Transverse colon (tissue), 4 donors: ENCODE results near the gene PLD6. TPM values are rescaled to one million over a fixed set of nuclear protein-coding genes. Genes with fewer than 3 reads are reported as not detected.

Source experiments
- DNase-seq: peaks from one replicate; pipeline ENCODE4 v3.0.0-alpha.2; 2019
- H3K27ac ChIP-seq, 4 donors: fragments of 200-600 bp; sonication (generic); 2 replicates each; pipeline ENCODE4 v1.5.1; 2016 to 2018; ENCODE audit warnings: inconsistent platforms in 4 of 4
- H3K27me3 ChIP-seq: fragments of 200-600 bp; sonication (generic); 2 replicates; pipeline ENCODE4 v1.5.1; 2017; ENCODE audit warnings: inconsistent platforms
- H3K36me3 ChIP-seq, 4 donors: fragments of 200-600 bp; sonication (generic); 2 replicates each; pipeline ENCODE4 v1.5.1; 2017 to 2019; ENCODE audit warnings: inconsistent platforms in 4 of 4
- H3K4me1 ChIP-seq, 4 donors: fragments of 200-600 bp; sonication (generic); 2 replicates each; pipeline ENCODE4 v1.5.1; 2017 to 2020; ENCODE audit warnings: inconsistent platforms in 4 of 4
- H3K4me3 ChIP-seq, 4 donors: fragments of 200-600 bp; sonication (generic); 1 replicate in 1 of 4; 2 replicates in 3 of 4; pipeline versions ENCODE4 v1.5.1 to v1.6.1; 2017 to 2019; ENCODE audit warnings: inconsistent platforms in 4 of 4
- H3K9me3 ChIP-seq, 2 donors: fragments of 200-600 bp; sonication (generic); 2 replicates each; pipeline ENCODE4 v1.5.1; 2017 to 2019; ENCODE audit warnings: inconsistent platforms in 2 of 2
- EP300 ChIP-seq: sonication (generic); formaldehyde crosslinking; IDR thresholded peaks from one replicate; pipeline ENCODE4 v1.6.1; 2017; ENCODE audit warnings: antibody characterized with exemption, low read depth
- POLR2A ChIP-seq: fragments of 450-650 bp; IDR thresholded peaks from one replicate; pipeline ENCODE4 v1.6.1; 2016; ENCODE audit warnings: antibody characterized with exemption, mild to moderate bottlenecking, moderate library complexity
- POLR2AphosphoS5 ChIP-seq, 3 donors: sonication (generic); formaldehyde crosslinking; IDR thresholded peaks; one replicate each; pipeline ENCODE4 v1.6.1; 2016; ENCODE audit warnings: antibody characterized with exemption in 3 of 3
- WGBS, 2 donors: methylation state at CpG; one replicate each; pipeline ENCODE4 v1.1.5; 2018; ENCODE audit warnings: low coverage in 1 of 2; 5-methylcytosine and 5-hydroxymethylcytosine counted together
- in situ Hi-C, 4 donors: fragments of 200-750 bp; cut with MboI; loops; one replicate each; pipeline versions ENCODE4 v1.15.0 to v1.15.1; 2017; ENCODE audit warnings: low sequenced_read_pairs in 3 of 4, low pct_ligation_motif_present in 1 of 4, low pct_unique_long_range_greater_than_20kb in 1 of 4
- intact Hi-C: fragments of 100-400 bp; cut with DNase I; formaldehyde crosslinking; loops from one replicate; pipeline ENCODE4 v1.15.1; 2023; ENCODE audit warnings: low total_unique reads
- total RNA-seq, 4 donors: library from RNA; depleted of rRNA; stranded (reverse); fragments of >200 nt; gene quantifications; one replicate each; pipeline ENCODE4 v1.1.0, GENCODE V29; 2016
- TF ChIP-seq, protein P1 (sequence below), 5 experiments: fragments of 200-600 bp in 3 of 5; fragments of 450-650 bp in 2 of 5; sonication (generic) in 3 of 5; IDR thresholded peaks; 1 replicate in 2 of 5; 2 replicates in 3 of 5; pipeline ENCODE4 v1.5.1; 2016 to 2017; ENCODE audit warnings: antibody characterized with exemption in 5 of 5, inconsistent platforms in 3 of 5, mild to moderate bottlenecking in 2 of 5, moderate library complexity in 1 of 5

Gene PLD6
- total RNA-seq, 4 donors from 2014 or later = 0.75 to 3.2 (median 1.4) TPM; not detected in 1

DNA sequence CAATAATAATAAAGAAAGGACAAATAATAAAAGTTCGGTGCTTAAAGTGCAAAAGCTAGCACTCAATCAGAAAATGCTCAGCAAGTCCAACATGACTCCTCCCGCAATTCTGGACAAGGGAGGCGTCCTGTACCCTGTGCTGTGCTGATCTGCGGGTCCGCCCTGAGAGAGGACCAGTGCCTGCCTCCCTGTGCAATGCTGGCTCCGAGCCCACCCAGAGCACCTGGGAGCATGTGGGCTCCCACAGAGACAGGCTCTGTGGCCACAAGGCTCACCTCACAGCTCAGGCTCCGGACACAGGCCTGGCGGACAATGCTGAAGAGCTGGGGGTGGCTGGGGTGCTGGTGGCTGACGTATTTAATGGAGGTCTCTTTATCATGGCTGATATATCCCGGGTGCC, 19.8 kb upstream of the PLD6 start:
- no peak for DNase-seq
- H3K9me3 ChIP-seq = no peaks in the 10 kb centered on the region
- no peaks in the 10 kb centered on the region for H3K4me1 ChIP-seq
- H3K4me3 ChIP-seq = no peak overlapping the region
- peaks cover 0 to 96% (median 39%) of the 10 kb centered on the region in 4 donors for H3K36me3 ChIP-seq
- no peaks in the 10 kb centered on the region for H3K27me3 ChIP-seq
- 93% methylated on average over 10 of the region's 10 CpGs; no CpG with 5 or more reads in 1 of the 2 donors for WGBS, 2 donors
- TF ChIP-seq, protein P1, sequence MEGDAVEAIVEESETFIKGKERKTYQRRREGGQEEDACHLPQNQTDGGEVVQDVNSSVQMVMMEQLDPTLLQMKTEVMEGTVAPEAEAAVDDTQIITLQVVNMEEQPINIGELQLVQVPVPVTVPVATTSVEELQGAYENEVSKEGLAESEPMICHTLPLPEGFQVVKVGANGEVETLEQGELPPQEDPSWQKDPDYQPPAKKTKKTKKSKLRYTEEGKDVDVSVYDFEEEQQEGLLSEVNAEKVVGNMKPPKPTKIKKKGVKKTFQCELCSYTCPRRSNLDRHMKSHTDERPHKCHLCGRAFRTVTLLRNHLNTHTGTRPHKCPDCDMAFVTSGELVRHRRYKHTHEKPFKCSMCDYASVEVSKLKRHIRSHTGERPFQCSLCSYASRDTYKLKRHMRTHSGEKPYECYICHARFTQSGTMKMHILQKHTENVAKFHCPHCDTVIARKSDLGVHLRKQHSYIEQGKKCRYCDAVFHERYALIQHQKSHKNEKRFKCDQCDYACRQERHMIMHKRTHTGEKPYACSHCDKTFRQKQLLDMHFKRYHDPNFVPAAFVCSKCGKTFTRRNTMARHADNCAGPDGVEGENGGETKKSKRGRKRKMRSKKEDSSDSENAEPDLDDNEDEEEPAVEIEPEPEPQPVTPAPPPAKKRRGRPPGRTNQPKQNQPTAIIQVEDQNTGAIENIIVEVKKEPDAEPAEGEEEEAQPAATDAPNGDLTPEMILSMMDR (IDR thresholded peaks at IDR 0.05) = no peak
- no peak for TF ChIP-seq EP300
- no peak overlapping the region for H3K27ac ChIP-seq
- intact Hi-C loops = no loop called here
- in situ Hi-C loops = no loop called here

DNA sequence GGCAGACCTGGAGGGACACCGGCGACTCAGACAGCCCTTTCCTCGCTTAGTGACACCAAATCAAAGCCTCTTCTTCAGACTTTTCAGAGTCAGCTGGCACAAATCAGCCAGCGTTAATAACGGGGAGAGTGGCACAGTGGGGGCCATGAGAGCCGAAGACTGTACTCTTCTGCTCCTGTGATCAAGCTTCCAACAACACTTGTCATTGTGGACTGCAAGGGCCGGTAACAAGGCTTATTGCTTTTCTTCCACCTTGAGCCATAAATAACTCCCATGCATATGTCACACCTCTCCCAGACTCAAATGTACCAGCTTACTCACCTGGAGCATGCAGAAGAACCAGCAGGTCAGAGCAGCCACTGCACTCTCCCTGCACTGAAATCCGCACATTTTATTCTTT, 18.0 kb upstream of the PLD6 start:
- Histone ChIP-seq H3K4me1 (no peaks in the 10 kb centered on the region), H3K27ac (no peak overlapping the region), H3K4me3 (no peak overlapping the region), H3K36me3 (peaks cover 0 to 94% (median 41%) of the 10 kb centered on the region in 4 donors), H3K9me3 (no peaks in the 10 kb centered on the region), H3K27me3 (no peaks in the 10 kb centered on the region)
- intact Hi-C loops (no loop called here), in situ Hi-C loops (no loop called here)
- TF ChIP-seq EP300 (no peak), POLR2AphosphoS5 (IDR thresholded peaks at IDR 0.05) (no peak), POLR2A (no peak)
- TF ChIP-seq, protein P1 (IDR thresholded peaks at IDR 0.05) = no peak
- no peak for DNase-seq
- 81 to 84% methylated on average over 3 to 8 of the region's 8 CpGs for WGBS, 2 donors

DNA sequence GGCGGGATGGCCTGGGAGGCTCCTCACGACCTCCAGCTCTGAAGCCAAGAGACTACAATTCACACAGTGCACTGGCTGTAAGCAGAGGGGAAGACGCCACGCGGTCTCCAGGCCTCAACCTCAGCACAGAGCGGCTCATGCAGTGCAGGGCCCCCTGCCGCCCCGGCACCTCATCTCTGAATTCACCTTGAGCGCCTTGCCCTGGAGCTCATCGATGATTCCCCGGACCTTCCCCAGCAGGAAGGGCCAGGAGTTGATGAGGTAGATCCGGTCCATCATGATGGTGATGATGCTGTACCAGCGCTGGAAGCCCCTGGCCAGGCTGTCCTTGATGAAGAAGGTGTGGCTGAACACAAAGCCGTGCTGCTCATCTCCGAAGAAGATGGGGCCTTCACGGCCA, 17.6 kb upstream of the PLD6 start:
- 96% methylated on average over 16 of the region's 16 CpGs; no CpG with 5 or more reads in 1 of the 2 donors for WGBS, 2 donors
- H3K27me3 ChIP-seq = no peaks in the 10 kb centered on the region
- DNase-seq = no peak
- H3K27ac ChIP-seq = no peak overlapping the region
- intact Hi-C loops (no loop called here), in situ Hi-C loops (no loop called here)
- no peaks in the 10 kb centered on the region for H3K9me3 ChIP-seq
- H3K36me3 ChIP-seq = peaks cover 0 to 94% (median 41%) of the 10 kb centered on the region in 4 donors
- no peak overlapping the region for H3K4me3 ChIP-seq
- TF ChIP-seq, protein P1 (IDR thresholded peaks at IDR 0.05) = no peak
- no peak for TF ChIP-seq POLR2A
- no peak for TF ChIP-seq POLR2AphosphoS5 (IDR thresholded peaks at IDR 0.05)
- TF ChIP-seq EP300 = no peak
- no peaks in the 10 kb centered on the region for H3K4me1 ChIP-seq

DNA sequence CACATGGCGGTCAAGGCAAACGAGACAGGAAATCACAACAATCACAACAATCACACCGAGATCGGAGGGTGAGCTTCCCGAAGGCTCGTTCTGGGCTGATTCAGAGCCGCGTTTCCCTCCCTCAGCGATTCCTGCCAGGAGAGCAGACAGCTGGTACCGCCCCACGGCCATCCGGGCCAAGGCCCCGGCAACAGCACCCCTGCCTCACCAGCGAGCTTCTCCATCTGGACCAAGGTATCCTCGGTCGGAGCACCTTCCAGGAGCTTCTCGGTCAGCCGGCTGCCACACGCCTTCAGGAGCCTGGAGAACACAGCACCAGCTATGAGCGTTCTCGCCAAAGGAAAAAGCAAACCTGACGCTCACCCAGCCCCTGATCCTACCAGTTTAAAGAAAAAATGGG, 15.2 kb upstream of the PLD6 start:
- WGBS, 2 donors = 97% methylated on average over 22 of the region's 22 CpGs; no CpG with 5 or more reads in 1 of the 2 donors
- DNase-seq = no peak
- in situ Hi-C loops = no loop called here
- no peaks in the 10 kb centered on the region for H3K4me1 ChIP-seq
- intact Hi-C loops = no loop called here
- no peaks in the 10 kb centered on the region for H3K9me3 ChIP-seq
- H3K4me3 ChIP-seq = no peak overlapping the region
- H3K36me3 ChIP-seq = peaks cover 0 to 92% (median 37%) of the 10 kb centered on the region in 4 donors
- H3K27me3 ChIP-seq = no peaks in the 10 kb centered on the region
- H3K27ac ChIP-seq = no peak overlapping the region
- no peak for TF ChIP-seq POLR2A
- TF ChIP-seq POLR2AphosphoS5 (IDR thresholded peaks at IDR 0.05) = no peak
- TF ChIP-seq EP300 = no peak
- TF ChIP-seq, protein P1 (IDR thresholded peaks at IDR 0.05) = no peak
